Stimulated activated CD8-positive, alpha-beta memory T cell treated with anti-CD3 and anti-CD28 coated beads, Interleukin-4, amount 100 ng/mL, for 48 hours (primary cell): ENCODE results near the gene KRTAP10-2.
A peak's percentile ranks its signal among the peaks of the same experiment; 100 is the strongest.

Experiments
- DNase-seq: peaks from one replicate; pipeline ENCODE4 v3.0.0-alpha.2; 2020

KRTAP10-2 gene

DNA sequence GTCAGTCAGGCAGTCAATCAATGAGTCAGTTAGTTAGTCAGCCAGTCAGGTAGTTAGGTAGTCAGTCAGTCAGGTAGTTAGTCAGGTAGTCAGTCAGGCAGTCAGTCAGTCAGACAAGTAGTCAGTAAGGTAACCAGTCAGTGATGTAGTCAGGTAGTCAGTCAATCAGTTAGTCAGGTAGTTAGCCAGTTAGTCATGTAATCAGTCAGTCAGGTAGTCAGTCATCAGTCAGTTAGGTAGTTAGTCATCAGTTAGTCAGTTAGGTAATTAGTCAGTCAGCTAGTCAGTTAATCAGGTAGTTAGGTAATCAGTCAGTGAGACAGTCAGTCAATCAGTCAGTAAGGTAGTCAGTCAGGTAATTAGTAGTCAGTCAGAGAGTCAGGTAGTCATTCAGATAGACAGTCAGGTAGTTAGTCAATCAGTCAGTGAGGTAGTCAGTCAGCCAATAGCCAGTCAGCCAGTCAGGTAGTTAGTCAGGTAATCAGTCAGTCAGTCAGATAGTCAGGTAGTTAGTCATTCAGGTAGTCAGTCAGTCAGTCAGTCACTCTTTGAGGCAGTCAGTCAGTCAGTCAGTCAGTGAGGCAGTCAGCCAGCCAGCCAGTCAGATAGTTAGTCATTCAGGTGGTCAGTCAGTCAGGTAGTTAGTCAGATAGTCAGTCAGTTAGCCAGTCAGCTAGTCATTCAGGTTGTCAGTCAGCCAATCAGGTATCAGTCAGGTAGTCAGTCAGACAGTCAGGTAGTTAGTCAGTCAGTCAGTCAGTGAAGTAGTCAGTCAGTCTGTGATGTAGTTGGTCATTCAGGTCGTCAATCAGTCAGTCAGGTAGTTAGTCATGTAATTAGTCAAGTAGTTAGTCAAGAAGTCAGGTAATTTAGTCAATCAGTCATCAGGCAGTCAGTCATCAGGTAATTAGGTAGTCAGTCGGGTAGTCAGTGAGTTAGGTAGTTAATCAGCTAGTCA lies 26.6 kb downstream of the KRTAP10-2 start:
- DNase-seq: no peak

DNA sequence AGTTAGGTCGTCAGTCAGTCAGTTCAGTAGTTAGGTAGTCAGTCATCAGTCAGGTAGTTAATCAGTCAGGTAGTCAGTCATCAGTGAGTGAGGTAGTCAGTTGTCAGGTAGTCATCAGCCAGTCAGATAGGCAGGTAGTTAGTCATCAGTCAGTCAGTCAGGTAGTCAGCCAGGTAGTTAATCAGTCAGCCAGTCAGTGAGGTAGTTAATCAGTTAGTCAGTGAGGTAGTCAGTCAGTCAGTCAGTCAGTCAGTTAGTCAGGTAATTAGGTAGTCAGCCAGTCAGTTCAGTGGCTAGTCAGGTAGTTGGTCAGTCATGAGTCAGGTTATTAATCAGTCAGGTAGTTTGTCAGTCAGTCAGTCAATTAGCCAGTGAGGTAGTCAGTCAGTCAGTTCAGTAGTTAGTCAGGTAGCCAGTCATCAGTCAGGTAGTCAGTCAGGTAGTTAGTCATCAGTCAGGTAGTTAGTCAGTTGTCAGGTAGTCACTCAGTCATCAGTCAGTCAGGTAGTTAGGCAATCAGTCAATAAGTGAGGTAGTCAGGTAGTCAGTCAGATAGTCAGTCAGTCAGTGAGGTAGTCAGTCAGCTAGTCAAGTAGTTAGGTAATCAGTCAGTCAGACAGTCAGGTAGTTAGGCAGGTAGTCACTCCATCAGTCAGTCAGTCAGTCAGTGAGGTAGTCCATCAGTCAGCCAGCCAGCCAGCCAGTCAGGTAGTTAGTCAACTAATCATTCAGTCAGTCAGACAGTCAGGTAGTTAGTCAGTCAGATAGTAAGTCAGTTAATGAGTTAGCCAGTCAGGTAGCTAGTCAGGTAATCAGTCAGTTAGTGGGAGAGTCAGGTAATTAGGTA lies 27.5 kb downstream of the KRTAP10-2 start:
- DNase-seq: no peak

DNA sequence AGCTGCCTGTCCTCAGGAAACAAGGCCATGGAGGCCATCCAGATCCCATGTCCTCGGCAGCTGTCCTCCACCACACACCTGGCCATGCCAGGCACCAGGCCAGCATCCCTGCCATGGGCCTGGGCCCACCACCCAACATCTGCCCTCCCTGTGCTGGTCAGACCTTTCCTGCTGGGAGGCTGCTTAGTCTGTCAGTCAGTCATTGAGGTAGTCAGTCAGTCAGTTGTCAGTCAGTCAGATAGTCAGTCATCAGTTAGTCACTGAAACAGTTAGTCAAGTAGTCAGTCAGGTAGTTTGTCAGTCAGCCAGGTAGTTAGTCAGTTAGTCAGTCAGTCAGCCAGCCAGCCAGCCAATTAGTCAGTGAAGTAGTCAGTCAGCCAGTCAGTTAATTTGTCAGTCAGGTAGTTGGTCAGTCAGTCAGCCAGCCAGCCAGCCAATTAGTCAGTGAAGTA lies 28.5 kb downstream of the KRTAP10-2 start:
- DNase-seq: no peak

DNA sequence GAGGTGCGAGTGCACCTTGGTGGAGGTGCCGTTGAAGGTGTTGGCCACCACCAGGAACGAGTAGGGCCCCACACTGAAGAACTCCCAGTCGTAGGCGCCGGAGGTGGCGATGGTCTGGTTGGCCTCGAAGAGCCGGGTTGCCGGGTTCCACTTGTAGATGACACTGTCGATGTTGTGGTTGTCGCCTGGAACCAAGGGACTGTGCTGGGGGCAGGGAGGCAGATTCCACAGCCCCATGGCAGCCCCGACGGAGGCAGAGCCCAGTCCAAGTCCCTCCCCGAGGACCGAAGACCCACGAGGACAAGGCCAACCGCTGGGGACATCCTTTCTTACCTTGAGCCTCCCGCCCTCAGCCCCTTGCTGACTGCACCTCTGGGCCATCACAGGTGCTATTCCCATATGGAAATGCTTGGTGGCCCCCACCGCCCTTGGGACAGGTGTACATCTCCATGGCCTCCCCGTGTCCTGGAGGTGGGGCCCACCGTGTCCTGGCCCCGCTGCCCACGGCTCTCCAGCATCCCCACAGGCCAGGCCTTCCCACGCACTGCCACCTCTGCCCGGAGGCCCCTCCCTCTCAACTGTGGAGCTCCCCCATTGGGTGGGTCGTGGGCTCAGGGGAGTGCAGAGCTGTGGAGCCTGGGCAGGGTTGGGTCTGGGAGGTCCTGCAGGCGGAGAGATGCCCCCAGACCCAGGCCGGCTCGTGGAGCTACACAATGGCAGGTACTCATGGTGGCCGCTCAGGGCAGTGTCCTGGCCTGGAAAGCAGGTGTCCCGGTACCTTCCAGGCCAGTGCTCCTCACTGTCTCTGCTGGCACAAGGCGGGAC lies 29.2 kb downstream of the KRTAP10-2 start:
- DNase-seq: no peak

DNA sequence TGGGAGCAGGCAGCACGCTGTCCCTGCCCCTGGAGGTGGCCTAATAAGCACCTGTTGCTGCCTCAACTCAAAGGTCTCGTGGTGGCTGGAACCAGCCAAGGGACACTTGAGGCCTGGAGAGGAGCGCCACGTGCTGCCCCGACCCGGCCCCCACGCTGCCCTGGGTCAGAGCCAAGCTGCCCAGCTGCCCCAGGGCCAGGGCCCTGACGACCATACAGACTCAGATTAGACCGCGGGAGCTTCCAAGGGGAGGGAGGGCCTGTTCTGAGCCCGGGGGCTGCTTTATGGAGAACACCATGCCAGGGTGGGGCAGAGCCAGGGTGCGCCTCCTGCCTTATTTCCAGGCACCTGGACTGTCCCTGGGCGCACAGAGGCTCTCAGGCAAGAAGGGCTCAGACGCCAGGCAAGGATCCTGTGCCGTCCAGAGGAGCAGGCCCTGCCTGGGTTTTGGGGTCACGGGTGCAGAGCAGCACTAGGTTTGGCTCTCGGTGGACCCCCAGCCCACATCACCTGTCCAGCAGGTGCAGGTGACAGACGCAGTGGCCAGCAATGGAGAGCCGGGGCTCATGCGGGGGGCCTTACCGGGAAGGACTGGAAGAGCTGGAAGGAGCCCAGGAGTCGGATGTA lies 29.9 kb downstream of the KRTAP10-2 start:
- DNase-seq: no peak

DNA sequence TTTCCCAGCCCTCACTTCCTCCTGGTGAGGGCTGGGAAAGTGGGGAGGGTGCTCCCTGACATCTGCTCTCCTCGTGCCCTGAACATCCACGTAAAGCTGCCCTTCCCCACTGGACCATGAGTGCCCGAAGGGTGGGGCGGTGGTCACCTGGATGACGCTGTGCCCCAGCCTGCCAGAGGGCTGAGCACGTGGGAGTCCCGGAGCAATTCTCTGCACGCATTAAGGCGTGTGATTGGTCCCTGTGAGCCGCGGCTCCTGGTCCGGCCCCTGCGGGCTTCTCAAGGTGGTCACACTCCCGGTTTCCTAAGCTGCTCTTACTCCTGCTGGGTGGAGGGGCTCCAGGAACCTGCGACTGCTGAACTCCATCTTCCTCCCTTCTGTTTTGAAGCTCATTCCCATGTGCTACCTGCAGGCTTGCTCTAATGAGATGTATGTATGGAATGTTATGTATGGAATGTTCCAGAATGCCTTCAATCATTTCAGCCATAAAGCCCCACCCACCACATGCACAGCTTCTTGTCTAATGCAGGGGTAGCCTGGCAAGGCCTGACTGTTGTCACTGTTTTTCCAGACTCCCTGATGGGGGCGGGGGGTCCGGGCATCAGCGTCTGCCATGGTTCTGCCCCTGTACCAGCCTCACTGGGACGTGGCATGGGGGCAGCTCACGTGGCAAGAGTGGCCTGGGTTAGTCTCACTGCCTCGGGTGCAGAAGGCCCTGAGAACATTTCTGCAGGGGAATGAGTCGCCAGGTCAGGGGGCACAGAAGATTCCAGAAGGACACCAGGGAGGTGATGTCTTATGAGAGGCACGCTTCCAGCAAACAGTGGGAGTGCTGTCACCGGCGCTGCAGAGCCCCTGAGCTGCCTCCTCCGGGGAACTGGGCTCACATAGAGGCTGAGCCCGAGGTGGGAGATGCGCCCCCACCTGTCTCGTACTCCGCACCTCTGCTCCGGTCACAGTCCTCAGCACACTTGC lies 30.7 kb downstream of the KRTAP10-2 start:
- no peak for DNase-seq

DNA sequence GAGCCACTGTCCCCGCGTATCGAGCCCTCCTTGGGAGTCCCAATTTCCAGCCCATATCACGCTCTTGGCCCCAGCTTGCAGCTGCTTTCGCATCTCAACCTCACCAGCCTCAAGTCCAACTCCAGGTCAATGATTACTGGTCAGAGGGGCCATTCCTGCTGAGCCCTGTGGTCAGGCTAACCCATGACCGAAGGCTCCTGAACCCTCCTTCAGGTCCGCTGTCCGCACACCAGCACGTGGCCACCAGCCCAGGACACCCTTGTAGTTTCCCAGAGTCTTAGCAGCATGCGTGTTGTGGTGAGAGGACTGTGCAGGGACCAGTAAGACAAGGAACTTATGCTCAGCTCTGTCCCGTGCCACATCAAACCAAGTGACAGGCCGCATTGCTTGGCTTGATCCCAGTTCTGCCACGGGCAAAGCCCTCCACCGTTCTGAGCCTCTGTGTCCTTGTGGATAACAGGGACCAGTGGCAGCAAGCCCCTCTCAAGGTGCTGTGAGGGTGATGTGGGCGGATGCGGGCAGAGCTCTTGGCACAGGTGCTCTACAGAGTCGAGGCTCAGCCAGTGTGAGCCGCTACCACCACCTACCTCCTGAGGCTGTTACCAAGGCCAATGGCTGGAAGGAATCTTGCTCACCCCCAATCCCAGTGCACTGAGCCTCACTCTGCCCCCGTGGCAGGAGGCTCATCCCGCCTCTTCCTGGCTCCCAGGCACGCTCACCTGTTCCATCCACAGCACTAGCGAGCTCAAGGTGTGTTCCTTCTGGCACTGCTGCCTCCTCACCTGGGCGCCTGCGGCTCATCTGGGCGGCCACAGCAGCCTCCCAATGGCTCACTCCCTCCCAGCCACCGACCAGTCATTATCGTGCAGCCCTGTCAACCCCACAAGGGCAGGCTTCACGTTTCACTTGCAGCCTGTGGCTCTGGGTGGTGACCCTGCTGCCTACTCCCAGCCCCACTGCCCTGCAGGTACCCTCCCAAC lies 31.7 kb downstream of the KRTAP10-2 start:
- DNase-seq: no peak

DNA sequence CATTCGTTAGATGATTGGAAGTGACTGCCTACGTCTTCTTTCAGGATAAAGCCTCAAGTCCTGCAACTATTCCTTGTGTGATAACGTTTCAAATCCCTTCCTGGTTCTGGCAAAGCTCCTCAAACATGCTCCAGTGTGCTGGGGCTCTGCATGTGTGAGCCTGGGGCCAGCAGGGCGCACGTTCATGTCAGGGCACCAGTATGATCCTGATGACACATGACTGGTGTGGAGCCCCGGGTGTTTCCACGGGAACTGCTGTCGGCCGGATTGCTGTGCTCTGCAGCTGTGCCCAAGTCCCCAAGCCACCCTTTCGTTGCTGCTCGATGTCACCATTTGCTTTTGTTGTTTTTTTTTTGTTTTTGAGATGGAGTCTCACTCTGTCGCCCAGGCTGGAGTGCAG lies 32.6 kb downstream of the KRTAP10-2 start:
- DNase-seq: no peak

DNA sequence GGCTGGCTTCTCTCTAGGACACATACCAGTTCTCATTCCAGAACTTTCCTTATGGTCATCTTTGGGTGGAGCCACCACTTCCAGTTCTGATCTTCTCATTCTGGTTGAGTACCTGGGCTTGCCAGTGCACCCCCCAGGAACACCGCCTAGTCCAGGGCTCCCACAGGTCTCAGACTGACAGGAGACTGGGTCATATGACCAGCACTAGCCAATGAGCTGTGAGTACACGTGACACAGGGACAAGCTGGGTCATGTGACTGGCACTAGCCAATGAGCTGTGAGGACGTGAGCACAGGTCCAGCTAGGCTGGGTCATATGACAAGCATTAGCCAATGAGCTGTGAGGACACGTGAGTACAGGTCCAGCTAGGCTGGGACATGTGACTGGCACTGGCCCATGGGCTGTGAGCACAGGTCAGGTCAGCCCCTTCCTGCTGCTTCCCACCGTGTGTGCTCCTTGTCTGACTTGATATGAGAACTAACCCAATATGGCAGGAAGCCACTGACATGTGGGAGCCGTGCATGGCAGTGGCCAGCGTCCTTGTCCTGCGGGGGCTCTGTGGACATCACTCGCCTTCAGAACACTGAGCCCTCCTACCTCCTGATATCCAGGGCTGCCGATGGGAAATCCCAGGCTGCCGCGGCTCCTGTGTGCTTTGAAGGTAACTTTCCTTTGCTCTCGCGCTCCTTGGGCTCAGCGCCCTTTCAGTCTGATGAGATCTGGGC lies 34.0 kb downstream of the KRTAP10-2 start:
- DNase-seq: peak; percentile 54

DNA sequence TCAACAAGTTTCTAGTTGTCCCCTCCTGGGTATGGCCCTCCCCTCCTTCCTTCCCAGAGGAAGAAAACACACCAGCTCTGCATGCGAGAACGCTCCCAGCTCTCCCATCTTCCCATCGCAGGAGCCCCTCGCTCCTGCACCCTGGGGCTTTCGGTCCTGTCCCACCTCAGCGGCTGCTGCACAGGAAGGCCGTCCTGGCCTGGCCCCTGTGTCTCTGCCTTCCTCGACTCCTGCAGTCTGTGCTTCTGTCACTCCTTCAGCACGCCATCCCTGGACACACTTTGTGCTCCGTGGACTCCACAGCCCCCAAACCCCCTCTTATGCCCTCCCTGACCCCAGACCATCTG lies 34.5 kb downstream of the KRTAP10-2 start:
- no peak for DNase-seq

DNA sequence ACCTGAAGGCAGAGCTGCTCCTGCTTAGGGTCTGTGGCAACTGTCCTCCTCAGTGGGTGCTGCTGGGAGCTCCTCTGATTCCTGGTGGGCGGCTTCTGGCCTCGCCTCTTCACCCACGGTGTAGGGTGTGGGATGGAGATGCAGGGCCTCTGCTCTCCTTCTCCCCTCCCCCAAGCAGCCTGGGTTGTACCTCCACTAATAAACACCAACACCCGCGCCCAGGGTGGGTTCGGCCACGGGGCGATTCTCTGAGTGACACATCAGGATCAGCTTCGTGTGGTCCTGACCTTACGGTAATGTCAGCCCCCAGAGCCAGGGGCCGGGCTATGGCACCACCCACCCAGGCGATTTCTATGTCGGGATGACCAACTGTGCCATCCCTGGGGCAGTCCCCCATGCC lies 35.0 kb downstream of the KRTAP10-2 start:
- no peak for DNase-seq

DNA sequence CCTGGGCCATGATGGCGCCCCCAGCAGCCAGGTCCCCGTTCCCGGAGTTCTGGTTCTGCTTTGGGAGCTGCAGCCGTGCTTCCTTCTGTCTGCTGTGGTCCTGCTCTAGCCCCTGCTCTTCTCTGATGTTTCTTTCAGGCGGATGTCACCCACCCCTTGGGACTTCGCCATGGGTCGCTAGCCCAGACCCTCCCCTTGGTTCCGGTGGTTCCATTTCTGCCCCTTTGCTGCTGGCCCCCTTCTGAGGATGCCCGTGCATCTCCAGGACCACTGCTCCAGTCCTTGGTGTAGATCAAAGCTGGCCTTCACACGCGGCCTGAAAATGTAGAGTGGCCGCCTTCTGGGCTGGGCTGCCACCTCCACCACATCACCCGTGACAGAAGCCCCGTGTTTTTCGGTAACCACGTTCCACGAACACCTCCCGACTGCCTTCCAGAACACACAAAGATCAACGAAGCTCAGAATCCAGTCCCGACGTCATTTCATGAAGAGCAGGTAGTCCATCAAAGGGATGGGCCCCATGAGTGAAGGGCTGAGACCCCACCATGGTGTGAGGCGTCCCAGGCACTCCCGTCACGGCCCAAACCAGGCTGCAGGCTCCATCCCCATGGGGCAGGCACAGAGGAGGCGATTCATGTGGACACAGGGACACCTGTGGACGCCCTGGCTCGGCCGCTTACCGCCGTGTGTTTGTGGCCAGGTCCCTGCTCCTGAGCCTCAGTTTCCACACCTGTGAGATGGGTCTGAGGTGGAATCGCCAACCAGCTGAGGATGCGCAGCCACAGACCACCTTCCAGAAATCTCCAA lies 35.7 kb downstream of the KRTAP10-2 start:
- DNase-seq: no peak

DNA sequence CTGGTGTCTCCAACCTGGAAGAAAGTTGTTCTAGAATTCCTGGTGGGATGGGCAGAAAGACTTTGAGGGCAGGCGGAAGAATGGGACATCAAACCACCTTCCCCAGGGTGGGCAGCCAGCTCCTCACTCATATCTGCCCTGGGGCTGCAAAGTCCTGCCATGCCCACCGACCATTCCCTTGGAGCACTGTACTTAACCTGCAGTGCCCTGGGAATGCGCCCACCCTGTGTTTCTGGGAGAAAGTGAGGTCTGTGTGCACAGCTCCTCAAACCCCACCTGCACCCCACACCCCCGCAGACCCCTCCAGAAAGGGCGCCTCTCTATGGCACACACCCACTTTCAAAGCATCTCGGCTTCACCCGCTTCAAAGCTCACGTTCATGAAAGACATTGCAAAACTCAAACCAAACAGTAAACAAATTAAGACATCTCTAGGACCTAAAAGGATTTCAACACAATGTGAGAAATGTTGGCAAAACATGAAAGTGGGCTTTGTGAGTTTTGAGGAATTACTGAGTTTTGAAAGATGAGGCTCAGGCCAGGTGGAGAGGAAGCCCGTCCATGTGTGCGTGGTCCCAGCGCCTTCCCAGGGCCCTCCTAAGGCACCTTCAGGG lies 36.5 kb downstream of the KRTAP10-2 start:
- no peak for DNase-seq

DNA sequence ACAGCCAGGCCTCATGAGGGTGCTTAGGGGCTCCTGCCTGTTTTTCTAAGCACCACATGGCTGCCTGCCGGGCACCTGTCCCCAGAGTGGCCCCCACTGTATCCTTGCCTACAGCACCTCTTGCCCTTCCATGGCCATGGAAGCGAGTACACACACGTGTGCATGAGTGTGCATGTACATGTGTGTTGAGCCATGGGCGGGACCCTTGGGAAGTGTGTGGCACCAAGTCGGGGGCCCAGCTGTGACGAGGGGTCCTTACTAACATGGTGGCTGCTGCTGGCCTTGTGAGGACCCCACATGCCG lies 37.1 kb downstream of the KRTAP10-2 start:
- DNase-seq: no peak

DNA sequence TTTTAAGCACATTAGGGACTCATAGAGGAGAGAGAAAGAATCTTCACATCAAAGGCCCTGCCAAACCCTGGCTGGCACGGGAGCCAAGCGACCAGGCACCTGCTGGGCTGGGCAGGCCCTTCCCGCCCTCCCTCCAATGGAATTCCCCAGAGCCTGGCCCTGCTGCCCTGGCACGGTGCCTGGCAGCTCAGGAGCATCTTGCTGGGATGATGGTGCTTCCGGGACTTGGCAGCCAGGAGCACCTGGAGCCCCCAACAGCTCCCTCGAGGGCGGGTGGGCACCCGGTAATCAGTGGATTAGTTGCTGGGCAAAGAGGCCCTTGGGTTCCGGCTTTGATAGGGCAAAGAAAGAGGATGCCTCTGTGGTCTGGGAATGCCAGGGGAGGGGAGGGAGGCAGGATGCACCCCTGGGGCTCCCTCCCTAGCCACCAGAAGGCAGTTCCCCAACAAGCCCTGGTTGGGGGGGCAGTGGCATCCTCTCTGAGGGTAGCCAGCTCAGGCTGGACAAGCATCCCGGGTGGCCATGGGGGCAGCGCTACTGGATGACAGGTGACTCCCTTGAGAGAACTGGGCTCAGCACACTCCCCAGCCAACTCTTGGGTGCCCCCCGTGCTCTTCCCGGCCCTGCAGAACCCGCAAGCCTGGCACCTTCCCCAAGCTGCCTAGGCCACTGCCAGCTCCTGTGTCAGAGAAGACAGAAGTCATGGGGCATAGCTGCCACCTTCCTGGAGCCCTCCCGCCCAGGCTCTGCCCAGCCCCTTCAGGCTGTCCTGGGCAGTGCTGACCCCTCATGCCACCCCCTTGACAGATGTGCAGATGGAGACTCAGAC lies 37.7 kb downstream of the KRTAP10-2 start:
- no peak for DNase-seq

DNA sequence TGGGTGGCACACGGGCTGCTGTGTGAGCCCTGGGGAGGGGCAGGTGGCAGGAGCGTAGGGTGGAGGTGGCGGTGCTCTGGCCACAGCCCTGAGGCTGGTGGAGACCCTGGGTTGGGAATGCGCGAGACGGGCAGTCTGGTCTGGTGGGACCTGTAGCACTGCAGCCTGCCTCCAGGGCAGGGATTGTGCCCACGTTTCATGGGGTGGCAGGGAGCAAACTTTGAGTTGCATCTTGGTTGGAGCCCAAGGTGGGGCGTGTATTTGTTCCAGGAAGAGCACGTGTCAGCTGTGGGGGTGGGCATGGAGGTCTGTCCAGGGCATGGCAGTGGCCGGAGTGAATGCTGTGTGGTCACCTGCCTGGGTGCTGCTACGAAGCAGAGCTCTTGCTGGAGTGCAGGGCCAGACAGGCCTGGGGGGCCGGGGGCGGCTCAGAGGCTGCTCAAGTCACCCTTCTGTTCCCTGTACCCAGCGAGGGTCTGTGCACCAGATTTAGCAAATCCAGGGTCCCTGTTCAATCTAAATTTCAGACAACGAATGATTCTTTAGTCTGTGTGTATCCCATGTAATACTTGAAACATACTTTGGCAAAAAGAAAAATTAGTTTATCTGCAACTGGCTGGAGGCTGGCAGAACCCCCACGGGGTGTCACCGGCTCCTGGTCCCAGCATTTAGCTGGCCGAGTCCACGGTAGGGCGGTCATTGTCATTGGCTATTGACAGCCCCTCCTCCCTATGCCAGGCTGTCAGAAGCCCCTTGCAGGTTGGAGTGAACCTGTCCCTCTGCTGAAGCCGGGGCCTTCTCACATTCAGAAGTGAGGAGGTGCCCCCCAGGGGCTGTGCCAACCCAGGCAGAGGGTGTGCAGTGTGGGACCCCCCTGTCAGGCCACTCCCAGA lies 38.6 kb downstream of the KRTAP10-2 start:
- no peak for DNase-seq
